Thymus (tissue), 11 donors: Measurements from ENCODE around the gene RNF115. TPM values are rescaled to one million over a fixed set of nuclear protein-coding genes. Genes with fewer than 3 reads are reported as not detected.
"Not testable (repeated sequence)": the region's sequence is repeated elsewhere in the genome, so short reads cannot be mapped to it uniquely, and the experiment has no call there.

Source experiments
- DNase-seq, 9 donors: peaks; one replicate each; pipeline ENCODE4 v3.0.0-alpha.2; 2013; ENCODE audit warnings: low spot score in 9 of 9, low read depth in 6 of 9, missing footprints in 1 of 9
- H3K27ac ChIP-seq, 2 donors: one replicate each; pipeline ENCODE4 v1.5.1; 2013; ENCODE audit warnings: control low read depth in 1 of 2, low read depth in 1 of 2, low read length in 1 of 2, mild to moderate bottlenecking in 1 of 2, moderate library complexity in 1 of 2
- H3K27me3 ChIP-seq, 2 donors: one replicate each; pipeline ENCODE4 v1.5.1; 2013; ENCODE audit warnings: low read length in 1 of 2; ENCODE audit not compliant: control insufficient read depth in 2 of 2, insufficient read depth in 1 of 2
- H3K36me3 ChIP-seq, 2 donors: one replicate each; pipeline ENCODE4 v1.5.1; 2013; ENCODE audit warnings: low read length in 1 of 2, mild to moderate bottlenecking in 1 of 2, moderate library complexity in 1 of 2; ENCODE audit not compliant: control insufficient read depth in 2 of 2, insufficient read depth in 2 of 2
- H3K4me1 ChIP-seq, 2 donors: one replicate each; pipeline ENCODE4 v1.5.1; 2013; ENCODE audit warnings: low read length in 2 of 2; ENCODE audit not compliant: control insufficient read depth in 2 of 2, insufficient read depth in 2 of 2
- H3K4me3 ChIP-seq, 2 donors: one replicate each; pipeline ENCODE4 v1.5.1; 2013; ENCODE audit warnings: low read length in 2 of 2, control low read depth in 1 of 2, mild to moderate bottlenecking in 1 of 2
- H3K9me3 ChIP-seq, 2 donors: one replicate each; pipeline ENCODE4 v1.5.1; 2013; ENCODE audit warnings: low read length in 1 of 2, mild to moderate bottlenecking in 1 of 2; ENCODE audit not compliant: control insufficient read depth in 2 of 2, insufficient read depth in 1 of 2
- WGBS: extraction: QIAGEN DNeasy Blood & Tissue Kit; methylation state at CpG from one replicate; pipeline ENCODE4 v1.1.7; 2013; 5-methylcytosine and 5-hydroxymethylcytosine counted together
- polyA plus RNA-seq: library from polyadenylated mRNA; stranded (reverse); fragments of 200-250 nt; gene quantifications from one replicate; pipeline ENCODE4 v1.2.3, GENCODE V29; 2013
- total RNA-seq: library from RNA; stranded (reverse); fragments of 120-200 nt; gene quantifications from one replicate; pipeline ENCODE4 v1.2.4, GENCODE V29; 2013
- donor health status: healthy.

RNF115 gene
- total and polyA plus RNA-seq, 2 donors, result 8.8 to 12.3 TPM

DNA sequence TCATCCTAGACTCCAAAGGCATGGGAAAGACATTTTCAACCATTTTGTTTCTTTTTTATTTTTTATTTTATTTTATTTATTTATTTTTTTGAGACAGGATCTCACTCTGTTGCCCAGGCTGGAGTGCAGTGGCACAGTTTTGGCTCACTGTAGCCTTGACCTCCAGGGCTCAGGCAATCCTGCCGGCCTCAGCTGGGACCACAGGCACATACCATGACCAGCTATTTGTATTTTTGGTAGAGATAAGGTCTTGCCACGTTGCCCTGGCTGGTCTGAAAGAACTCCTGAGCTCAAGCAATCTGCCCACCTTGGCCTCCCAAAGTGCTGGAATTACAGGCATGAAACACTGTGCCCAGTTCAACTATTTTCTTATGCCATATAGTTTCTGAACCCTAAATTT, 32.0 kb downstream of the RNF115 start:
- WGBS, result 95% methylated on average over 2 of the region's 2 CpGs
- DNase-seq, H3K4me3 ChIP-seq, H3K27ac ChIP-seq, H3K9me3 ChIP-seq, H3K27me3 ChIP-seq, H3K4me1 ChIP-seq: not testable (repeated sequence)
- H3K36me3 ChIP-seq, result peaks cover 6 to 12% of the 10 kb centered on the region in 2 donors

DNA sequence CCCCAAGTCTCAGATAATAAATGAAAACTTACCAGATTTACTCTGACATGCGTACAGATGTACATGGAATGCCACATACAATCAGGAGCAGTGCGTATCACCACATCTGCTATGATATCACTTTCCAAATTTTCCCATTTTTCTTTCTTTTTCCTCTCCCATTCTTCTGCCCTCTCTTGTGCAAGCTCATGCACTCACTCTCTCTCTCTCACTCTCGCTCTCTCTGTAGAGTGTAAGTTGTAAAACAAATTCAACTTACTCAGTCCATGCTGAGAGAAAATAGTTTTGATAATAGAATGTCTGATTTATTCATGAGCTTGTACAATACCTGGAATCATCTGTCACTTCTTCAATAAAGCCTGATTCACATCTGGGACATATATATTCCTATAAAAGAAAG, 35.3 kb downstream of the RNF115 start:
- DNase-seq, result no peak
- Histone ChIP-seq H3K27me3 (no peaks in the 10 kb centered on the region), H3K27ac (no peak overlapping the region), H3K4me1 (no peaks in the 10 kb centered on the region), H3K9me3 (no peaks in the 10 kb centered on the region), H3K36me3 (peaks cover 12% of the 10 kb centered on the region in 2 donors), H3K4me3 (no peak overlapping the region)
- 100% methylated on average over 3 of the region's 3 CpGs for WGBS

DNA sequence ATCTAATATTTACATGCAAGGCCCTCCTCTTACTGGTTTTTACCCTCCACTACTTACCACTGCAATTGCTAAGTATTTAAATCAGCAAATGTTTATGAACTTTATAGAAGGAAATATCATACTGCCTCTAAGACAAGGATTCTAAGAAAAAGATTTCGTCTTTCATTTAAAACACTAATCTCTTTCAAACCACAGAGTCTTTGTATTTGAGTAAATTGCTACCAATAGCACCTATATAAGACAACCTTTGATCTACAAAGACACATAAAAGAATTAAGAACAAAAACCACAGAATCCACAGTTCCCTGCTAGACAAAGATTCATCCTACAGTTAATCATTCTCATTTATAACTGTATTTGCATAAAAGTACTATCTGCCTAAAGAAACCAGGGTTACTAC, 37.6 kb downstream of the RNF115 start:
- DNase-seq, result no peak
- WGBS, result 0% methylated on average over 1 of the region's 1 CpG
- H3K27ac ChIP-seq, result no peak overlapping the region
- no peaks in the 10 kb centered on the region for H3K4me1 ChIP-seq
- no peaks in the 10 kb centered on the region for H3K9me3 ChIP-seq
- peaks cover 6 to 12% of the 10 kb centered on the region in 2 donors for H3K36me3 ChIP-seq
- H3K27me3 ChIP-seq, result no peaks in the 10 kb centered on the region
- H3K4me3 ChIP-seq, result no peak overlapping the region

- Histone ChIP-seq H3K4me3 (no peak overlapping the region), H3K27me3 (no peaks in the 10 kb centered on the region), H3K4me1 (no peaks in the 10 kb centered on the region), H3K9me3 (no peaks in the 10 kb centered on the region), H3K36me3 (peaks cover 10 to 12% of the 10 kb centered on the region in 2 donors), H3K27ac (no peak overlapping the region)
- WGBS, result 95% methylated on average over 1 of the region's 1 CpG
- DNase-seq, result no peak
Observed at GRCh38 chr1:145785547-145785946, 38.3 kb downstream of the RNF115 start.

DNA sequence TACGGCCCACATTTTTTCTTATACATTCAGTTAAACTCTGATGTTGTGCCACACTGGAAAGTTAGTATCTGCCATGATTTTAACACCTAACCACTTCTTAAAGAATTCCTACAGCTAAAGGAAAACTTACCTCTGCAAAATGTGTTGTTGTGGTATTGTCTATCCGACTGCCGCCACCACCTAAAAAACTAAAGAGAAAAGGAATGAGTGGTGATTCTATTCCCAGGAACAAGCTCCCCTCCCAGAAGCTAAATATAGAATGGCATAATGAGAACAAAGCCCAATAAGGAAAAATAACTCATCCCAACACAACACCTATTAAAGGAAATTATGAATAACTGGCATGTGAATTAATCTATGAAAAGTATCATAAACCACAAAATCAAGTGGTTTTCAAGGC, 39.5 kb downstream of the RNF115 start:
- no peak for DNase-seq
- no peaks in the 10 kb centered on the region for H3K9me3 ChIP-seq
- H3K27ac ChIP-seq, result no peak overlapping the region
- H3K36me3 ChIP-seq, result peaks cover 10 to 12% of the 10 kb centered on the region in 2 donors
- H3K4me3 ChIP-seq, result no peak overlapping the region
- H3K4me1 ChIP-seq, result no peaks in the 10 kb centered on the region
- no peaks in the 10 kb centered on the region for H3K27me3 ChIP-seq
- 98% methylated on average over 3 of the region's 3 CpGs for WGBS

DNA sequence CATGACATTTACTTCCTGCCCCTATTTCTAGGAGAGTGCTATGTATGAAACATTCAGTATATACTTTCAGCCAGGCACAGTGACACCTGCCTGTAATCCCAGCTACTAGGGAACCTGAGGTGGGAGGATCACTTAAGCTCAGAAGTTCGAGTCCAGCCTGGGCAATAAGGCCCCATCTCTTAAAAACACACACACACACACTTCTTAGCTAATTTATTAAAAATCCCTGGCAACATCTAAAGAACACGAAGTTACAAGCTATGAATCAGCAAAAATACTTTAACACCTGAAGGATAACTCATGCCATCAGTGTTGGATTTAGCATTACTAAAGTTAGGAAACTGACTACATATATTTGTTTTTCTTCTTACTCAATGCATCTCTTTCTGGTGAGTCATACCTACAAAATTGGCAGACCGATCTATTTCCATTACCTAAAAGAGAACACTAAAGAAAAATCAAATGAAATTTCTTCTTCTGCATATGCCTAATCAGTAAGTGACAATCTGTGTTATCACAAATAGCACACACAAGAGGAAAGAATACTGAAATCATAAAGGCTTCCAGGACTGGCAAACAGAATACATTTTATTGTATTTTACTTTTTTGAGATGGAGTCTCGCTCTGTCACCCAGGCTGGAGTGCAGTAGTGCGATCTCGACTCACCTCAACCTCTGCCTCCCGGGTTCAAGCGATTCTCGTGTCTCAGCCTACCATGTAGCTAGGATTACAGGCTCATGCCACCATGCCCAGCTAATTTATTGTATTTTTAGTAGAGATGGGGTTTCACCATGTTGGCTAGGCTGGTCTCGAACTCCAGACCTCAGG, 41.4 kb downstream of the RNF115 start:
- Histone ChIP-seq H3K36me3 (peaks cover 4 to 6% of the 10 kb centered on the region in 2 donors), H3K27me3 (no peaks in the 10 kb centered on the region), H3K9me3 (no peaks in the 10 kb centered on the region), H3K4me3 (no peak overlapping the region), H3K4me1 (no peaks in the 10 kb centered on the region), H3K27ac (no peak overlapping the region)
- no peak for DNase-seq
- 96% methylated on average over 10 of the region's 10 CpGs for WGBS

- 97% methylated on average over 1 of the region's 1 CpG for WGBS
- Histone ChIP-seq H3K27ac (no peak overlapping the region), H3K9me3 (no peaks in the 10 kb centered on the region), H3K4me3 (no peak overlapping the region), H3K36me3 (peaks cover 0 to 6% of the 10 kb centered on the region in 2 donors), H3K4me1 (no peaks in the 10 kb centered on the region), H3K27me3 (no peaks in the 10 kb centered on the region)
- no peak for DNase-seq
Observed at GRCh38 chr1:145778146-145778540, 45.8 kb downstream of the RNF115 start.

DNA sequence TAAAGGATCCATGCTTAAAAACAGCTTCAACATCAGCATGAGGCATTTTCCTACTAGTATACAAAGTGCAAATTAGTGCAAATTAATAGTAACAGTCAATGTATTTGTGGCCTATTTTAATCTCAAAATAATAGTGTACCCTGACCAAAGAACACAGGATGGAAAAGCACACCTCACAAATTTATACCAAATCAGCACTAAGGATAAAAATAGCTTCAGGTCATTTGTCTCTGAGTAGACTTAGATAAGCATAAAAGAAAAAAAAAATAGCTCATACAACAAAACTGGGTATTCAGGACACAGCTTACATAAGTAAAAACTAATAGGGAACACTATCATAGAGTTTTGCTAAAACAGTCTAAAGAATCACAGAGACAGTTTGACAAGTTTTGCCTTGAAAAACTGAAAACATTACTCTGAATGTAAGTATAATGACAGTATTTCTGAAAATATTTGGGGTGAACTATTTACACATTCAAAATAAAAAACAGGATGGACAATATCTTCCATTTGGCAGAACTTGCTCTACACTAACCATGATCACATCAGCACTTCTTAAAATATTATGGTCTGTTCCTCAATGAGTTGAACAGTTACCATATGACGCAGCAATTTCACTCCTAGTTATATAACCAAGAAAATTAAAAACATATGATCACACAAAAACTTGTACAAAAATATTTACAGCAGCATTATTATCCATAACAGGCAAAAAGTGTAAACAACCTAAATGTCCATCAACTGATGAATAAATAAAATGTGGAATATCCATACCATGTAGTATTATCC, 46.3 kb downstream of the RNF115 start:
- no peaks in the 10 kb centered on the region for H3K4me1 ChIP-seq
- 98% methylated on average over 1 of the region's 1 CpG for WGBS
- no peak overlapping the region for H3K27ac ChIP-seq
- H3K27me3 ChIP-seq, result no peaks in the 10 kb centered on the region
- peaks cover 1 to 6% of the 10 kb centered on the region in 2 donors for H3K36me3 ChIP-seq
- no peak overlapping the region for H3K4me3 ChIP-seq
- no peaks in the 10 kb centered on the region for H3K9me3 ChIP-seq
- no peak for DNase-seq

DNA sequence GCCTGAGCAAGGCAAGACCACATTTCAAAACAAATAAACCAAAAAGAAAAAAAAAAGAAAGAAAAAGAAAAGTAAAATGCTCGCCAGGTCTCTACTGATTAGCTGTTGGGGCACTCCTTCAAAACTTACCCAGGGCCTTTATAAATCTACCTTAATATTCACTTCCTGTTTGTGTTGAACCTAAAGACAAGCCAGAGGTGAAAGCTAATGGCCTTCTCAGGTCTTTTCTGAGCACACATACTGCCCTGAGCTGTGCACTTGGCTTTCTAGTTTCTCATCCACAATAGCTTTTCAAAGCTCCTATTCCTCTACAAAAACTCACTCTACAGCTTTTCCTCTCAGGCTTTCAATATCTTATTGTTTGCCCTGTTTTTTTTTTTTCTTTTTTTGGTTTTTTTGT, 50.5 kb downstream of the RNF115 start:
- no peaks in the 10 kb centered on the region for H3K27me3 ChIP-seq
- 90% methylated on average over 1 of the region's 1 CpG for WGBS
- H3K27ac ChIP-seq, result no peak overlapping the region
- H3K4me1 ChIP-seq, result no peaks in the 10 kb centered on the region
- H3K4me3 ChIP-seq, result no peak overlapping the region
- DNase-seq, result no peak
- H3K9me3 ChIP-seq, result no peaks in the 10 kb centered on the region
- peaks cover 3 to 10% of the 10 kb centered on the region in 2 donors for H3K36me3 ChIP-seq
